Nephron (organoid): ENCODE results near the gene POU2F3.

Source experiments
- H3K27ac Mint-ChIP-seq, 3 experiments: 2 replicates each; pipeline ENCODE4 v1.8.0; 2020; ENCODE audit warnings: mixed read lengths in 3 of 3, mild to moderate bottlenecking in 2 of 3, moderate library complexity in 1 of 3
- H3K27me3 Mint-ChIP-seq: 2 replicates; pipeline ENCODE4 v1.8.0; 2021; ENCODE audit warnings: low read depth, mild to moderate bottlenecking, moderate library complexity, mixed read lengths
- H3K36me3 Mint-ChIP-seq: 2 replicates; pipeline ENCODE4 v1.8.0; 2020; ENCODE audit warnings: low read depth, mixed read lengths
- H3K4me1 Mint-ChIP-seq: 2 replicates; pipeline ENCODE4 v1.8.0; 2020; ENCODE audit warnings: mixed read lengths
- H3K4me3 Mint-ChIP-seq, 3 experiments: 2 replicates each; pipeline ENCODE4 v1.8.0; 2020; ENCODE audit warnings: mild to moderate bottlenecking in 3 of 3, mixed read lengths in 3 of 3, moderate library complexity in 2 of 3
- H3K9me3 Mint-ChIP-seq: 2 replicates; pipeline ENCODE4 v1.8.0; 2020; ENCODE audit warnings: mixed read lengths
- CTCF ChIP-seq, 3 experiments: fragments of 200-600 bp; sonication (generic); IDR thresholded peaks; one replicate each; pipeline ENCODE4 v1.5.0; 2021; ENCODE audit warnings: antibody characterized with exemption in 3 of 3; ENCODE audit not compliant: unreplicated experiment in 3 of 3

Gene POU2F3

GRCh38 chr11:120259241-120259640, 19.3 kb downstream of the POU2F3 start:
- Mint-ChIP-seq H3K9me3 (no peaks in the 10 kb centered on the region), H3K4me3 (no peak overlapping the region), H3K27ac (no peak overlapping the region), H3K4me1 (peaks cover 20% of the 10 kb centered on the region), H3K36me3 (no peaks in the 10 kb centered on the region), H3K27me3 (peaks cover 55% of the 10 kb centered on the region)
- TF ChIP-seq CTCF (IDR thresholded peaks at IDR 0.05; ENCODE audit: unreplicated experiment in 3 of 3), result no peak

- Mint-ChIP-seq H3K4me1 (peaks cover 19% of the 10 kb centered on the region), H3K36me3 (no peaks in the 10 kb centered on the region), H3K9me3 (no peaks in the 10 kb centered on the region), H3K27me3 (peaks cover 46% of the 10 kb centered on the region), H3K4me3 (no peak overlapping the region), H3K27ac (no peak overlapping the region)
- TF ChIP-seq CTCF (IDR thresholded peaks at IDR 0.05; ENCODE audit: unreplicated experiment in 3 of 3), result no peak
Measured at GRCh38 chr11:120259988-120260565, 20.1 kb downstream of the POU2F3 start.

- Mint-ChIP-seq H3K27ac (no peak overlapping the region), H3K4me3 (no peak overlapping the region), H3K36me3 (no peaks in the 10 kb centered on the region), H3K4me1 (peaks cover 15% of the 10 kb centered on the region), H3K9me3 (no peaks in the 10 kb centered on the region), H3K27me3 (peaks cover 41% of the 10 kb centered on the region)
- TF ChIP-seq CTCF (IDR thresholded peaks at IDR 0.05; ENCODE audit: unreplicated experiment in 3 of 3), result no peak
Measured at GRCh38 chr11:120260616-120261015, 20.7 kb downstream of the POU2F3 start.

GRCh38 chr11:120261321-120261720, 21.4 kb downstream of the POU2F3 start:
- Mint-ChIP-seq H3K4me1 (peaks cover 10% of the 10 kb centered on the region), H3K4me3 (no peak overlapping the region), H3K27me3 (peaks cover 39% of the 10 kb centered on the region), H3K36me3 (no peaks in the 10 kb centered on the region), H3K27ac (no peak overlapping the region), H3K9me3 (no peaks in the 10 kb centered on the region)
- TF ChIP-seq CTCF (IDR thresholded peaks at IDR 0.05; ENCODE audit: unreplicated experiment in 3 of 3), result no peak

- Mint-ChIP-seq H3K27me3 (peaks cover 40% of the 10 kb centered on the region), H3K4me3 (no peak overlapping the region)
- no peak for TF ChIP-seq CTCF (IDR thresholded peaks at IDR 0.05; ENCODE audit: unreplicated experiment in 3 of 3)
Measured at GRCh38 chr11:120261931-120262330, 22.0 kb downstream of the POU2F3 start.

GRCh38 chr11:120267319-120267718, 27.4 kb downstream of the POU2F3 start:
- no peaks in the 10 kb centered on the region for H3K36me3 Mint-ChIP-seq
- no peaks in the 10 kb centered on the region for H3K9me3 Mint-ChIP-seq
- H3K4me1 Mint-ChIP-seq, result no peaks in the 10 kb centered on the region
- no peak for TF ChIP-seq CTCF (IDR thresholded peaks at IDR 0.05; ENCODE audit: unreplicated experiment in 3 of 3)
- H3K4me3 Mint-ChIP-seq, result no peak overlapping the region
- H3K27ac Mint-ChIP-seq, result no peak overlapping the region
- peaks cover 26% of the 10 kb centered on the region for H3K27me3 Mint-ChIP-seq

More at GRCh38 chr11:120261931-120262330, 22.0 kb downstream of the POU2F3 start:
- no peaks in the 10 kb centered on the region for H3K36me3 Mint-ChIP-seq
- no peaks in the 10 kb centered on the region for H3K9me3 Mint-ChIP-seq
- no peak overlapping the region for H3K27ac Mint-ChIP-seq
- peaks cover 8% of the 10 kb centered on the region for H3K4me1 Mint-ChIP-seq
